Measurements from ENCODE around the gene RNF8. TPM values are rescaled to one million over a fixed set of nuclear protein-coding genes. Genes with fewer than 3 reads are reported as not detected.
A peak's percentile ranks its signal among the peaks of the same experiment; 100 is the strongest.

RNF8 gene
- total RNA-seq, 2 donors from 2014 or later, result 38.2 to 51.1 TPM

GRCh38 chr6:37371154-37372083 lies 17.6 kb downstream of the RNF8 start:
- Mint-ChIP-seq H3K4me3 (no peak overlapping the region), H3K4me1 (peaks cover 12% of the 10 kb centered on the region), H3K36me3 (ENCODE audit: low read depth) (peaks cover 65% of the 10 kb centered on the region), H3K27me3 (ENCODE audit: insufficient read depth) (no peaks in the 10 kb centered on the region), H3K27ac (no peak overlapping the region), H3K9me3 (no peaks in the 10 kb centered on the region)
- Histone ChIP-seq H3K27ac (ENCODE audit: low read depth, low read length) (no peak overlapping the region), H3K4me3 (ENCODE audit: low read length) (no peak overlapping the region), H3K27me3 (ENCODE audit: control insufficient read depth, insufficient read depth, low read length, poor library complexity, severe bottlenecking) (no peaks in the 10 kb centered on the region), H3K36me3 (ENCODE audit: control insufficient read depth, insufficient read depth, low read length) (peaks cover 98% of the 10 kb centered on the region), H3K9me3 (ENCODE audit: control insufficient read depth, low read length) (no peaks in the 10 kb centered on the region), H3K9ac (ENCODE audit: extremely low read depth, low read length, poor library complexity, severe bottlenecking) (no peak overlapping the region), H3K4me1 (ENCODE audit: control insufficient read depth, insufficient read depth, low read length) (peaks cover 11% of the 10 kb centered on the region)
- peak; percentile 51 for TF ChIP-seq CTCF (conservative IDR thresholded peaks at IDR 0.05)
- no peak for DNase-seq
- 89 to 93% methylated on average over 4 of the region's 4 CpGs for WGBS, 2 experiments (ENCODE audit: insufficient coverage in 1 of 2, insufficient read length in 1 of 2)

- Histone ChIP-seq H3K4me1 (ENCODE audit: control insufficient read depth, insufficient read depth, low read length) (peaks cover 11% of the 10 kb centered on the region), H3K9ac (ENCODE audit: extremely low read depth, low read length, poor library complexity, severe bottlenecking) (no peak overlapping the region), H3K4me3 (ENCODE audit: low read length) (no peak overlapping the region), H3K27me3 (ENCODE audit: control insufficient read depth, insufficient read depth, low read length, poor library complexity, severe bottlenecking) (no peaks in the 10 kb centered on the region), H3K27ac (ENCODE audit: low read depth, low read length) (no peak overlapping the region), H3K36me3 (ENCODE audit: control insufficient read depth, insufficient read depth, low read length) (peaks cover 98% of the 10 kb centered on the region), H3K9me3 (ENCODE audit: control insufficient read depth, low read length) (no peaks in the 10 kb centered on the region)
- Mint-ChIP-seq H3K9me3 (no peaks in the 10 kb centered on the region), H3K4me3 (no peak overlapping the region), H3K27me3 (ENCODE audit: insufficient read depth) (no peaks in the 10 kb centered on the region), H3K4me1 (peaks cover 12% of the 10 kb centered on the region), H3K36me3 (ENCODE audit: low read depth) (peaks cover 65% of the 10 kb centered on the region), H3K27ac (no peak overlapping the region)
- no peak for TF ChIP-seq CTCF (conservative IDR thresholded peaks at IDR 0.05)
- 94% methylated on average over 1 of the region's 1 CpG; no CpG with 5 or more reads in 1 of the 2 experiments for WGBS, 2 experiments (ENCODE audit: insufficient coverage in 1 of 2, insufficient read length in 1 of 2)
- no peak for DNase-seq
These were observed 18.3 kb downstream of the RNF8 start for GRCh38 chr6:37372116-37372515.

- Mint-ChIP-seq H3K27me3 (ENCODE audit: insufficient read depth) (no peaks in the 10 kb centered on the region), H3K4me3 (no peak overlapping the region), H3K4me1 (peaks cover 11% of the 10 kb centered on the region), H3K27ac (no peak overlapping the region), H3K36me3 (ENCODE audit: low read depth) (peaks cover 69% of the 10 kb centered on the region), H3K9me3 (no peaks in the 10 kb centered on the region)
- 91% methylated on average over 1 of the region's 1 CpG; no CpG with 5 or more reads in 1 of the 2 experiments for WGBS, 2 experiments (ENCODE audit: insufficient coverage in 1 of 2, insufficient read length in 1 of 2)
- no peak for TF ChIP-seq CTCF (conservative IDR thresholded peaks at IDR 0.05)
- peaks cover 96% of the 10 kb centered on the region for H3K36me3 ChIP-seq (ENCODE audit: control insufficient read depth, insufficient read depth, low read length)
- no peaks in the 10 kb centered on the region for H3K9me3 ChIP-seq (ENCODE audit: control insufficient read depth, low read length)
- H3K9ac ChIP-seq (ENCODE audit: extremely low read depth, low read length, poor library complexity, severe bottlenecking), result no peak overlapping the region
- H3K4me3 ChIP-seq (ENCODE audit: low read length), result no peak overlapping the region
- no peak overlapping the region for H3K27ac ChIP-seq (ENCODE audit: low read depth, low read length)
- H3K4me1 ChIP-seq (ENCODE audit: control insufficient read depth, insufficient read depth, low read length), result peaks cover 11% of the 10 kb centered on the region
- no peaks in the 10 kb centered on the region for H3K27me3 ChIP-seq (ENCODE audit: control insufficient read depth, insufficient read depth, low read length, poor library complexity, severe bottlenecking)
- no peak for DNase-seq
These were observed 20.2 kb downstream of the RNF8 start for GRCh38 chr6:37373822-37374471.
